ENCODE measurements around the gene UGT1A7.

GRCh38 chr2:233801357-233802131, 119.8 kb downstream of the UGT1A7 start:
- no peak for TF ChIP-seq CTCF (IDR thresholded peaks at IDR 0.05; ENCODE audit: low read depth, low read length, poor library complexity, severe bottlenecking)
- TF ChIP-seq EZH2phosphoT487 (IDR thresholded peaks at IDR 0.05; ENCODE audit: borderline replicate concordance, low read length), result no peak

Data from DOHH2 (cell line).